GM12891 (cell line): ENCODE data around the gene DISP3.

Experiments used
- DNase-seq: peaks from one replicate; pipeline ENCODE4 v3.0.0; 2011; ENCODE audit warnings: low spot score; ENCODE audit not compliant: insufficient read length
- FAIRE-seq: peaks from 2 replicates; lab custom pipeline; 2011; peaks lifted over from hg19 to GRCh38; lab: Jason Lieb, UNC
- PAX5 ChIP-seq: IDR thresholded peaks from 2 replicates; pipeline ENCODE4 v1.6.1; 2011; ENCODE audit warnings: low read length, moderate library complexity, mild to moderate bottlenecking; ENCODE audit not compliant: insufficient read depth, severe bottlenecking
- POLR2A ChIP-seq: IDR thresholded peaks from 2 replicates; pipeline ENCODE4 v1.6.1; 2011; ENCODE audit warnings: low read depth, low read length, control low read depth
- POLR2AphosphoS5 ChIP-seq: IDR thresholded peaks from 2 replicates; pipeline ENCODE4 v1.6.1; 2011; ENCODE audit warnings: low read depth, low read length, control low read depth
- POU2F2 ChIP-seq: IDR thresholded peaks from 2 replicates; pipeline ENCODE4 v1.6.1; 2011; ENCODE audit warnings: low read depth, mild to moderate bottlenecking, control low read depth, low read length, moderate library complexity
- SPI1 ChIP-seq: IDR thresholded peaks from 2 replicates; pipeline ENCODE4 v1.6.1; 2011; ENCODE audit warnings: low read depth, low read length, control low read depth
- TAF1 ChIP-seq: IDR thresholded peaks from 2 replicates; pipeline ENCODE4 v1.6.1; 2011; ENCODE audit warnings: low read depth, low read length, control low read depth

The DISP3 gene

GRCh38 chr1:11470912-11471311 is 8.0 kb upstream of the DISP3 start:
- DNase-seq (no peak), FAIRE-seq (no peak)
- TF ChIP-seq TAF1 (no peak), SPI1 (no peak)

- no peak for DNase-seq
- FAIRE-seq, result no peak
- TF ChIP-seq POU2F2, result no peak
- no peak for TF ChIP-seq SPI1
- TF ChIP-seq TAF1, result no peak
- TF ChIP-seq POLR2AphosphoS5, result no peak
- TF ChIP-seq PAX5, result no peak
- TF ChIP-seq POLR2A, result no peak
Observed at GRCh38 chr1:11471473-11471872, 7.5 kb upstream of the DISP3 start.

- FAIRE-seq (no peak), DNase-seq (no peak)
- no peak for TF ChIP-seq TAF1
- TF ChIP-seq POLR2AphosphoS5, result no peak
- TF ChIP-seq PAX5, result no peak
Observed at GRCh38 chr1:11472284-11472683, 6.7 kb upstream of the DISP3 start.

- FAIRE-seq (no peak), DNase-seq (no peak)
- no peak for TF ChIP-seq POU2F2
- TF ChIP-seq SPI1, result no peak
Observed at GRCh38 chr1:11472741-11473140, 6.2 kb upstream of the DISP3 start.

GRCh38 chr1:11473491-11474034 is 5.4 kb upstream of the DISP3 start:
- TF ChIP-seq TAF1, result no peak
- TF ChIP-seq POLR2AphosphoS5, result no peak
- TF ChIP-seq SPI1, result no peak
- no peak for TF ChIP-seq POU2F2
- no peak for TF ChIP-seq POLR2A
- TF ChIP-seq PAX5, result no peak
- DNase-seq (no peak), FAIRE-seq (no peak)

- no peak for DNase-seq
- TF ChIP-seq TAF1, result no peak
- no peak for TF ChIP-seq POLR2AphosphoS5
- FAIRE-seq, result no peak
Observed at GRCh38 chr1:11474826-11475225, 4.1 kb upstream of the DISP3 start.

- no peak for FAIRE-seq
Observed at GRCh38 chr1:11475748-11476147, 3.2 kb upstream of the DISP3 start.

GRCh38 chr1:11479375-11479979 is 522 bp downstream of the DISP3 start:
- DNase-seq, result no peak
- TF ChIP-seq SPI1 (no peak), POLR2A (no peak), TAF1 (no peak)
- FAIRE-seq, result no peak

More at GRCh38 chr1:11475748-11476147, 3.2 kb upstream of the DISP3 start:
- TF ChIP-seq TAF1 (no peak), POLR2A (no peak), POU2F2 (no peak), PAX5 (no peak), SPI1 (no peak), POLR2AphosphoS5 (no peak)
- DNase-seq, result no peak

- FAIRE-seq (no peak), DNase-seq (no peak)
- TF ChIP-seq SPI1 (no peak), PAX5 (no peak), TAF1 (no peak), POU2F2 (no peak), POLR2AphosphoS5 (no peak), POLR2A (no peak)
Observed at GRCh38 chr1:11481019-11481418, 2.1 kb downstream of the DISP3 start.

GRCh38 chr1:11482198-11482597 is 3.2 kb downstream of the DISP3 start:
- no peak for TF ChIP-seq TAF1
- no peak for TF ChIP-seq POLR2A
- no peak for TF ChIP-seq POLR2AphosphoS5
- TF ChIP-seq PAX5, result no peak
- TF ChIP-seq POU2F2, result no peak
- TF ChIP-seq SPI1, result no peak
- FAIRE-seq, result no peak
- no peak for DNase-seq
